ENCODE measurements around the gene SYT7. TPM values are rescaled to one million over a fixed set of nuclear protein-coding genes. Genes with fewer than 3 reads are reported as not detected.

SYT7 gene
- total and polyA plus RNA-seq, 2 of the 8 experiments (the other 6 are each of a cell fraction or from before 2014, with no cell fraction given), result 9.6 to 10.5 TPM

GRCh38 chr11:61571869-61572268 is 9.0 kb downstream of the SYT7 start:
- Histone ChIP-seq H2AK5ac (ENCODE audit: low read depth, low read length) (no peak overlapping the region), H3K27me3 (replicated peaks in 1 of 4; ENCODE audit: control insufficient read depth in 3 of 4, extremely low read depth in 1 of 4, insufficient read depth in 3 of 4, low read length in 3 of 4) (peaks cover 0 to 10% (median 4%) of the 10 kb centered on the region in 4 experiments; a peak in 3 of 7 replicates), H3K79me2 (ENCODE audit: control insufficient read depth in 1 of 2, insufficient read depth in 2 of 2, low read length in 2 of 2) (no peaks in the 10 kb centered on the region; a peak in 1 of 4 replicates), H4K5ac (ENCODE audit: insufficient read length, low read depth, low read length) (no peak overlapping the region), H3K4me2 (ENCODE audit: insufficient read depth in 1 of 2, low read depth in 2 of 2, low read length in 2 of 2) (no peak overlapping the region), H3K27ac (ENCODE audit: low read depth, low read length) (no peak overlapping the region), H2AFZ (ENCODE audit: low read length) (no peak overlapping the region), H3K56ac (replicated peaks; ENCODE audit: insufficient read length, low read depth, low read length) (no peak overlapping the region), H2BK120ac (replicated peaks; ENCODE audit: low read depth, low read length) (no peak overlapping the region), H3K36me3 (ENCODE audit: control insufficient read depth in 2 of 4, insufficient read depth in 4 of 4, low read length in 3 of 4) (no peaks in the 10 kb centered on the region), H3K4ac (replicated peaks; ENCODE audit: insufficient read length, low read depth, low read length) (no peak overlapping the region), H3K79me1 (ENCODE audit: low read depth, low read length) (peaks cover 8% of the 10 kb centered on the region; the same call in 1 of the 2 replicates), H3K4me3 (ENCODE audit: extremely low read depth in 1 of 4, insufficient read depth in 2 of 4, low read depth in 3 of 4, low read length in 4 of 4) (no peak overlapping the region), H3K23ac (ENCODE audit: insufficient read length) (no peak overlapping the region), H2BK20ac (ENCODE audit: low read length) (no peak overlapping the region), H2BK12ac (ENCODE audit: low read depth, low read length) (no peak overlapping the region), H3K9ac (replicated peaks in 1 of 4; ENCODE audit: extremely low read depth in 1 of 4, low read depth in 3 of 4, low read length in 3 of 4) (no peak overlapping the region), H3K4me1 (replicated peaks in 1 of 4; ENCODE audit: control insufficient read depth in 3 of 4, insufficient read depth in 4 of 4, low read length in 3 of 4) (peaks cover 2 to 18% (median 11%) of the 10 kb centered on the region in 4 experiments), H3K23me2 (ENCODE audit: low read depth, low read length) (peaks cover 4% of the 10 kb centered on the region), H2BK5ac (ENCODE audit: low read depth, low read length) (no peak overlapping the region), H3K18ac (ENCODE audit: extremely low read depth, low read length) (no peak overlapping the region), H4K8ac (ENCODE audit: extremely low read depth, insufficient read depth, low read length) (no peak overlapping the region), H2BK15ac (ENCODE audit: low read length) (no peak overlapping the region), H3K14ac (ENCODE audit: insufficient read length) (no peak overlapping the region), H4K20me1 (replicated peaks in 1 of 2; ENCODE audit: control insufficient read depth in 1 of 2, insufficient read depth in 2 of 2, low read length in 2 of 2) (peaks cover 5 to 29% of the 10 kb centered on the region in 2 experiments), H4K91ac (replicated peaks; ENCODE audit: insufficient read length, low read length) (no peak overlapping the region), H3K9me3 (ENCODE audit: insufficient read depth in 2 of 2, low read depth in 1 of 2, low read length in 1 of 2) (no peaks in the 10 kb centered on the region)
- FAIRE-seq (no peak), DNase-seq (ENCODE audit: low read depth in 1 of 2, low spot score in 2 of 2) (no peak)
- TF ChIP-seq CTBP2 (IDR thresholded peaks at IDR 0.05; ENCODE audit: borderline replicate concordance, insufficient read depth, insufficient read length, low read length) (no peak), CHD2 (IDR thresholded peaks at IDR 0.05; ENCODE audit: low read length) (no peak), KDM4A (IDR thresholded peaks at IDR 0.05; ENCODE audit: low read depth, low read length, severe bottlenecking) (no peak), HDAC6 (IDR thresholded peaks at IDR 0.05; ENCODE audit: low read depth, low read length) (no peak), SUZ12 (IDR thresholded peaks at IDR 0.05; ENCODE audit: low read length) (no peak), CEBPB (IDR thresholded peaks at IDR 0.05; ENCODE audit: low read depth, low read length) (no peak), SRF (IDR thresholded peaks at IDR 0.05; ENCODE audit: low read depth, low read length) (no peak)
- CTCF ChIA-PET (ENCODE audit: partially characterized antibody), result interaction anchor here (1.1 to 8.7 kb wide), 6 partner anchors 8 to 56 kb away, joined by 3 to 146 read pairs (median 5); no protein-coding TSS in a partner anchor
- WGBS, 2 experiments (ENCODE audit: extremely low coverage in 1 of 2, insufficient coverage in 1 of 2, insufficient read length in 1 of 2, insufficient replicate concordance in 2 of 2, low coverage in 1 of 2, low lambda C conversion rate in 2 of 2, missing lambda C conversion rate in 1 of 2), result 81% methylated on average over 3 of the region's 3 CpGs; no CpG with 5 or more reads in 1 of the 2 experiments
- POLR2A ChIA-PET (ENCODE audit: partially characterized antibody), result no interaction called here

Data from H1 (cell line).